EH (cell line): ENCODE data around the gene CHPF.

ENCODE experiments used
- DNase-seq: peaks from one replicate; pipeline ENCODE4 v3.0.0-alpha.2; 2015; ENCODE audit warnings: low read depth

Gene CHPF

DNA sequence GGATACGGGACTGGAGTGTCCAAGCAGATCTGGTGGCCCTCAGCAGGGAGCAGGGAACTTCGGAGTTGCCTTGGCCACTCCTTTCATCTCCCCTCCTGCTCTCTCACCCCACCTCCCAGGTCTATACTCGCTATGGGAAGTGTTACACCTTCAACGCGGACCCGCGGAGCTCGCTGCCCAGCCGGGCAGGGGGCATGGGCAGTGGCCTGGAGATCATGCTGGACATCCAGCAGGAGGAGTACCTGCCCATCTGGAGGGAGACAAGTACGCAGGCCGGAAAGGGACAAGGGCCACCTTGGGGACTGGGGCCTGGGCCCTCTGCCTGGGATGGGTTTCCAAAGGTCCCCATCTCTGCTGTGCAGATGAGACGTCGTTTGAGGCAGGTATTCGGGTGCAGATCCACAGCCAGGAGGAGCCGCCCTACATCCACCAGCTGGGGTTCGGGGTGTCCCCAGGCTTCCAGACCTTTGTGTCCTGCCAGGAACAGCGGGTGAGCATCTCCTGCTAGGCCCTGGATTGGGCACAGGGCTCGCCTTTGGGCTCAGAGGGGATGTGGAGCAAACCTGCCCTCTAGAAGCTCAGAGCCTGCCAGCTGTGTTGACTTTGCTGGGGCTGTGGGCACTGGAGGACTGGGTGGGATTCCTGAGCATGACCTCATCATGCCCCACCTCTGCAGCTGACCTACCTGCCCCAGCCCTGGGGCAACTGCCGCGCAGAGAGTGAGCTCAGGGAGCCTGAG lies 11.8 kb downstream of the CHPF start:
- DNase-seq = no peak

- peak; percentile 86 for DNase-seq
These were observed 13.3 kb downstream of the CHPF start for GRCh38 chr2:219530048-219530963.

GRCh38 chr2:219527472-219527871 lies 16.1 kb downstream of the CHPF start:
- no peak for DNase-seq

DNA sequence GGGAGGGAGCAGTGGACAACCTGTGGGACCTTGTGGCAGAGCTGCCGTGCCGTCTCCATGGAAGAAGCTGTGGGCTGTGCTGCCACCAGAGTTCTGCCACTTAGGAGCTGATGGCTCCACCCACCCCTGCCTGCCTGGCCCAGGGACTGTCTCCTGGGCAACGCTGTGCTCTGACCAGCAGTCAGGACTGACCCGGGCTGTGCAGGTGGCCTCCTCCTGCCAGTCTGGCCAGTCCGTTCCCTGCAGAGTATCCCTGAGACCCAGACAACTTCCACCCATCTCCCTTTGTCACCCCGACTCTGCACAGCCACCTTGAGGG lies 16.6 kb downstream of the CHPF start:
- DNase-seq = no peak

- DNase-seq = no peak
These were observed 17.1 kb downstream of the CHPF start for GRCh38 chr2:219526320-219527075.

- DNase-seq = no peak
These were observed 17.9 kb downstream of the CHPF start for GRCh38 chr2:219525533-219526232.

- DNase-seq = no peak
These were observed 18.8 kb downstream of the CHPF start for GRCh38 chr2:219524817-219525216.

GRCh38 chr2:219523031-219523671 lies 20.5 kb downstream of the CHPF start:
- DNase-seq = no peak

- peak; percentile 88 for DNase-seq
These were observed 21.2 kb downstream of the CHPF start for GRCh38 chr2:219522111-219523030.

GRCh38 chr2:219521066-219521880 lies 22.3 kb downstream of the CHPF start:
- DNase-seq = peak; percentile 75

DNA sequence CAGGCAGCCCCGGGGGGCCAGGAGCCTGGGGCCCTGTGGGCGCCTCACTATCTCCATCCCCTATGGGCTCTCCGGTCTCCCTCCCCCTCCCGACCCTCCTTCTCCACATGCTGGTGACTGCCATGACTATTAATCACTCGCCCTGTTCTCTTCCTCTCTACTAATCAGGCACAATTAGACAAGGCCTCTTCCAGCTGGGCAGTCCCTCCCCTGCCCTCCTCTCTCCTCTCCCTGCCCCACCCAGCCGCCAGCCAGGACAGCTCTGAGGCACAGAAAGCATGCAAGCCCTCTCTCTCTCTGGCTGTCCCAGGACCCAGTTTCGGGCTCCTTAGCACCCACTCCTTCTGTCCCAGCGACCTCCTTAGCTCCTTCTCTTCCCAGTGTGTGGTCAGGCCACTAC lies 23.5 kb downstream of the CHPF start:
- peak; percentile 56 for DNase-seq

DNA sequence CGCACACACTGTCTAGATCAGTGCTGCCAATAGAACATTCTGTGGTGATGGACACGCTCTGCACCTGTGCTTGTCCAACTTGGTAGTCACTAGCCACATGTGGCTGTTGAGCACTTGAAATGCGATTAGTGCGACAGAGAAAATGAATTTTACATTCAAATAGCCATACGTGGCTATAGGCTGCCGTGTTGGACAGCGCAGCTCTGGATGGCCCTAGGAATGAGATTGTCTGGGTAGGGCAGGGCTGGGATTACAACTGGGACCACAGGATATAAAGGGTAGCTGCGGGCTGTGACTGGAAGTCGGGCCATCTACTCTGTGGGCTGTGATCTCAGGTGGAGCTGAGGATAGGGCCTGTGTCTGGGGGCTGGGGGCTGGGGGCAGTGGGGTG lies 24.1 kb downstream of the CHPF start:
- no peak for DNase-seq

DNA sequence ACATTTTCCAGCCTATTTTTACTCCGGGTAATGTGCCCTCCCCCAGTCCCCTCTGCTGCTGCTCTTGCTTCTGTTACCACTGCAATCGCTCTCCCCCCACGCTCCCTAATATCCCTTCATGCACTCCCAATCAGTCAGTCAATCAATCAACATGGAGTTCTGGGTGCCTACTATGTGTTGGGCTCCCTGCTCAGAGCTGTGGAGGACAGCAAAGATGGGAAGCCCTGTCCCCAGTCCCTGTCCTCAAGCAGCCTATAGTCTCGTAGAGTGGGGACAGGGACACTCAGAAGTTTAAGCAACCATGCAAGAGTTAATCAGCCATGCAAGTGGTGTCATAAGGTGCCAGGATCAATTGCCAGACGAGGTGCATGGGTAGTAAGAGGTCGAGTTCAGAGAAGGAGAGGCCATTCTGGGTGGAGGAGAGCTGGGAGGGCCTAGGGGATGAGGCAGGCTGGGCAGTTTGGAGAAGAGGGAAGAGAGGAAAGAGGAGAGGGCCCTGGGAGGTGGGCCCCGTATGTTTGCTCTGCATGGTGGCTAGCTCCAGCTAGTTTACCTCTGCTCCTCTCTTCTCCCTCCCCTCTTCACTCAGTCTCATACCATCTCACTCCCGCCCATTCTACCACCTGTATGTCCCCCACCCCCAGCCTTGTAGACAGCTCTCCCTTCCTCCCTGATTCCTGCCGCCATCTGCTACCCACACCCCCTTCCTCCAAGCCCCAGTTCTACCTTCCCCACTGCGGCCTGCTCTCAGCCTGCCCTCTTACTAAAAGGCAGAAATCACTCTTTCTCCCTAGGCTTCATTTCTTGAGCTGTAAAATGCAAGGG lies 25.4 kb downstream of the CHPF start:
- no peak for DNase-seq

DNA sequence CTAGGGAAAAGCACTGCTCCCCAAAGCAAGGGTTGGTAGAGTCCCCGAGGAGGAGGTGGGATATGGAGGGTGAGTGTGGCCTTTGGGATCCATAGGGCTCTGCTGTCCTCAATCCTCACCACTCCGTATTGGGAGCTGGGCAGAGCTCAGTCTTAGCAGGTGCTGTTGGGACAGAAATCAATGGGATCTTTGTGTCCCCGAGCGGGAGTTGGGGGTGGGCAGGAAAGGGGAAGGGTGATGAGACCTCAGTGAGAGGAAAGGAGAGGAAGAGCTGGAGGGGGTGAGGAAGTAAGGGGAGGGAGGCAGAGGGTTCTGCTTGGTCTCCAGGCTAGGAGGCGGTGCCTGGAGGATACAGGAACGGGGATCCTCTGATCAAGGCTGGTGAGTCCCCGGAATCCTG lies 26.7 kb downstream of the CHPF start:
- DNase-seq = no peak

DNA sequence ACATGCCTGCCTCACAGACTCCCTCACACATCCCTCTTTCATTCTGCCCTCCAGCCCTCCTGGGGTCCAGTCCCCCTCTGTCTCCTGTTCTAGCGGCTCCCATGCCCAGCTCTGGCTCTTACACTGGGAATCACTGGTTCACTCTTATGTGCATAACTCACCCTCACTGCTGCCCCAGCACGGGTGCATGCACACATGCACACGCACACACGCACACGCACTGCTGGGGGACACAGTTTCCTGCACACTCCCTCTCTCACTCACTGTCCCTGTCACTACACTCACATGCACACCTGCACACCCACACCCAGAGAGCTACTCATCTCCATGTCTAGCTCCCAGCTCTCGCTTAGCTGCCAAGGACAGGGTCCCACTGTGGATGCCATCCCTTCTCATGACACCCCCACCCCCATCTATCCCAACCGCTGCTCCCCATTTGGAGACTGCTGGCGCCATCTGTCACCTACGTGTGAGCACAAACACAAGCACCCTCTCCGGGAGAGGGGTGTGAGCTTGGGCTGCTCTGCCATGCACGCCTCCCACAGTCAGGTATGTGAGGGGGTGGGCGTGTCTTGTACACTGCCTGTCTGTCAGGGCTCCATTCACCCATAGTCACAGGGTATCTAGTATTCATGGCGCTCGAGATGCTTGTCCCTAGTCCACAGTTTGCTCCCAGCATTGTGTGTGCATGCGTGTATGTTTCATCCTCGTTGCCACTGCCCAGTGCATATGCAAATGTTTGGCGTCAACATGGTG lies 27.6 kb downstream of the CHPF start:
- no peak for DNase-seq

DNA sequence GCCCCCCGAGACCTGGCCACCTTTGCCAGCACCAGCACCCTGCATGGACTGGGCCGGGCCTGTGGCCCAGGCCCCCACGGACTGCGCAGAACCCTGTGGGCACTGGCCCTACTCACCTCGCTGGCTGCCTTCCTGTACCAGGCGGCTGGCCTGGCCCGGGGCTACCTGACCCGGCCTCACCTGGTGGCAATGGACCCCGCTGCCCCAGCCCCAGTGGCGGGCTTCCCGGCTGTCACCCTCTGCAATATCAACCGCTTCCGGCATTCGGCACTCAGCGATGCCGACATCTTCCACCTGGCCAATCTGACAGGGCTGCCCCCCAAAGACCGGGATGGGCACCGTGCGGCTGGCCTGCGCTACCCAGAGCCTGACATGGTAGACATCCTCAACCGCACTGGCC lies 28.8 kb downstream of the CHPF start:
- no peak for DNase-seq

DNA sequence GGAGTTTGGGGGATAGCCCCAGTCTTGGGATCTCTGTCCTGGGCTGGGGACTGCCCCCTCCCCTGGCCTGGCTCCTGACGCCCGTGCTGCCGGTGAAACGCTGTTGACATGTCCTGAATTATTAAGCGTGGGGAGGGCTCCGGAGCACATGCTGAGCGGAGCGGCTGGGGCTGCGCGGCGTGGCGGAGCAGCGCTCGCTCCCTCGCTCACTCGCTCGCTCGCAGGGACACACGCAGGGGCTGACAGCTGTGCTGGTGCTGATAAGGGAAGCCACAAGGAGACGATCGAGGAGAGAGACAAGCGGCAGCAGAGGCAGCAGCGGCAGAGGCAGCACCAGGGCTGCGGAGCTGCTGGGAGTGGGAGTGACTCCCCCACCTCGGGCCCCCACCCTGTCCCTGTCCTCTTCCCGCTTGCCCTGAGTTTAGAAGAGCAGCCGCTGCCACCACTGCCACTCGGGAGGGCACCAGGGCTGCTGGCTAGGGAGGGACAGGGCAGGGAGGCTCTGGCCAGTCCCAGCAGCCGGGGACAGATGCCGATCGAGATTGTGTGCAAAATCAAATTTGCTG lies 29.3 kb downstream of the CHPF start, which contains the start of gene ASIC4:
TSS of gene ASIC4 (plus strand) at position 287 of the 566 bp plus-strand sequence. CDS start at position 530, 243 bp downstream.
- peak; percentile 38 for DNase-seq
